RWPE1 (cell line): ENCODE data around the gene CDH12.
"Not testable (repeated sequence)": the region's sequence is repeated elsewhere in the genome, so short reads cannot be mapped to it uniquely, and the experiment has no call there.

ENCODE experiments used
- CTCF ChIA-PET: fragments of 350-600 bp; sonication (Branson Sonifier 250); formaldehyde crosslinking; extraction: SDS; loops from one replicate; lab custom pipeline; 2021; lab: Yijun Ruan, JAX
- POLR2A ChIA-PET: fragments of 400-600 bp; formaldehyde crosslinking; extraction: SDS; loops from one replicate; lab custom pipeline; 2020; ENCODE audit warnings: antibody characterized with exemption; ENCODE audit not compliant: low non-redundant PET; lab: Yijun Ruan, JAX
- DNase-seq: peaks from one replicate; pipeline ENCODE4 v3.0.0; 2012; ENCODE audit warnings: low spot score
- H3K27ac ChIP-seq: fragments of 450-650 bp; 2 replicates; pipeline ENCODE4 v1.5.1; 2017
- TF ChIP-seq, protein P1 (sequence below): fragments of 450-650 bp; conservative IDR thresholded peaks from 2 replicates; pipeline ENCODE4 v1.5.1; 2017; ENCODE audit warnings: low read depth, mild to moderate bottlenecking

The CDH12 gene

DNA sequence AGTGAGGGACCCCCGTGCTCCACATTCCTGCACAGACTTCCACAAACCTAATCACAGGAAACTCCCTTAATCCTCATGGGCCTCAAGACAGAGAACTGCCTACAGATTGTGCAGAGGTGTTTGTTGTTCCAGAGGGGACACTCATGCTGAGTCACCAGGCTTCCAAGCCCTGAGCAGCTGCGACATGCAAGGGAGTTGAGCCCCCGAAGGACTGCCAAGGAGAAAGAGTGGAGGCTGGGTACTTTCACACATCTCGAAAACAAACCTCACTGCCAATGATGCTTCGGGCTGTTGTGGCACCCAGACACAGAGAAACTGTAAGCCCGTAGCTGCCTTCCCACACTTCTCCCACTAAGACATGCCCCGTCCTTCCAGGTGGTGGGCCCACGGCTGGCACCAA is 480.8 kb downstream of the CDH12 start:
- TF ChIP-seq, protein P1, sequence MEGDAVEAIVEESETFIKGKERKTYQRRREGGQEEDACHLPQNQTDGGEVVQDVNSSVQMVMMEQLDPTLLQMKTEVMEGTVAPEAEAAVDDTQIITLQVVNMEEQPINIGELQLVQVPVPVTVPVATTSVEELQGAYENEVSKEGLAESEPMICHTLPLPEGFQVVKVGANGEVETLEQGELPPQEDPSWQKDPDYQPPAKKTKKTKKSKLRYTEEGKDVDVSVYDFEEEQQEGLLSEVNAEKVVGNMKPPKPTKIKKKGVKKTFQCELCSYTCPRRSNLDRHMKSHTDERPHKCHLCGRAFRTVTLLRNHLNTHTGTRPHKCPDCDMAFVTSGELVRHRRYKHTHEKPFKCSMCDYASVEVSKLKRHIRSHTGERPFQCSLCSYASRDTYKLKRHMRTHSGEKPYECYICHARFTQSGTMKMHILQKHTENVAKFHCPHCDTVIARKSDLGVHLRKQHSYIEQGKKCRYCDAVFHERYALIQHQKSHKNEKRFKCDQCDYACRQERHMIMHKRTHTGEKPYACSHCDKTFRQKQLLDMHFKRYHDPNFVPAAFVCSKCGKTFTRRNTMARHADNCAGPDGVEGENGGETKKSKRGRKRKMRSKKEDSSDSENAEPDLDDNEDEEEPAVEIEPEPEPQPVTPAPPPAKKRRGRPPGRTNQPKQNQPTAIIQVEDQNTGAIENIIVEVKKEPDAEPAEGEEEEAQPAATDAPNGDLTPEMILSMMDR: no peak
- DNase-seq: peak; percentile 8
- no peak overlapping the region for H3K27ac ChIP-seq
- POLR2A ChIA-PET: no interaction called here
- CTCF ChIA-PET: interaction anchor here (0.7 kb wide), 1 partner anchor 144 kb away, joined by 3 read pairs; no protein-coding TSS in a partner anchor

GRCh38 chr5:22354956-22355355 is 498.2 kb downstream of the CDH12 start:
- TF ChIP-seq, protein P1: no peak
- POLR2A ChIA-PET: no interaction called here
- no peak overlapping the region for H3K27ac ChIP-seq
- CTCF ChIA-PET: no interaction called here
- no peak for DNase-seq

GRCh38 chr5:22352493-22352892 is 500.7 kb downstream of the CDH12 start:
- H3K27ac ChIP-seq: no peak overlapping the region
- no peak for DNase-seq
- TF ChIP-seq, protein P1: no peak
- POLR2A ChIA-PET: no interaction called here
- CTCF ChIA-PET: no interaction called here

GRCh38 chr5:22351178-22351577 is 502.0 kb downstream of the CDH12 start:
- H3K27ac ChIP-seq: no peak overlapping the region
- no peak for DNase-seq
- TF ChIP-seq, protein P1: no peak
- POLR2A ChIA-PET: no interaction called here
- CTCF ChIA-PET: no interaction called here

DNA sequence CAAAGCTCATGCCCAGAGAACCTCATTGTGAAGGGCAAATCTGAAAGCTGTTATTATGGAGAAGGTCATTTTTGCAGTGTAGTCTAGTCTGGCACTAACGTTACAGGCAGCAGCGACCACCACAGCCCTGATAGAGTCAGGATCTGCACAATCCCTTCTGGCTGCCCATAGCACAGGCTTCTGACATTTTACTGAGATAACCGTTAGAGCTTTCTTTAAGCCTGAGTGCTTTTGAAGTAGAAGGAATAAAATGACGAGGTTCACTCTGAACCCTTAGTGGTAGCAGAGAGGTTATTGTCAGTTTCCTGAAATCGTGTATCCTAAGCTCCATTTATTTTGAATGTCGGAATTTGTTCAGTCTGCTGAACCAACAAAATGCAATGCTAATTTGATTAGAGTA is 505.1 kb downstream of the CDH12 start:
- ChIA-PET POLR2A (no interaction called here), CTCF (no interaction called here)

DNA sequence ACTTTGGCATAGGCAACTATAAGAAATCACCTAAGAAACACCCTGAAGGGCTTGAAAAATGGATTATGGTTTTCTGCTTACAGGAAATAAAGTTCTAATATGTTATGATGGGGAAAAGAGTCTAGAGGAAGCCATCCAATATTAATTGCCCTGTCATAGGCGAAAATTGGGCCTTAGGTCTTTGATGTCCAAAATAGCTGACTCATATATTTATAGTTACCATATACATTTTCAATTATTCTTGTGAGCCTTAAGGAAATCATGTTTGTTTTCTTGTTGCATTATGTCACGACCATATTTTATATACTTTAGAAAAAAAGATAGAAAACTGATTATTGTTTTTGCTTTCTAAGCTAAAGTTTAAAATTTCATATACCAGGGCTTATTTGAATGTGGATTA is 509.1 kb downstream of the CDH12 start:
- DNase-seq: no peak
- ChIA-PET CTCF (no interaction called here), POLR2A (no interaction called here)
- TF ChIP-seq, protein P1: no peak
- no peak overlapping the region for H3K27ac ChIP-seq

More for the DNA sequence above, 505.1 kb downstream of the CDH12 start:
- TF ChIP-seq, protein P1: no peak
- no peak overlapping the region for H3K27ac ChIP-seq
- no peak for DNase-seq

DNA sequence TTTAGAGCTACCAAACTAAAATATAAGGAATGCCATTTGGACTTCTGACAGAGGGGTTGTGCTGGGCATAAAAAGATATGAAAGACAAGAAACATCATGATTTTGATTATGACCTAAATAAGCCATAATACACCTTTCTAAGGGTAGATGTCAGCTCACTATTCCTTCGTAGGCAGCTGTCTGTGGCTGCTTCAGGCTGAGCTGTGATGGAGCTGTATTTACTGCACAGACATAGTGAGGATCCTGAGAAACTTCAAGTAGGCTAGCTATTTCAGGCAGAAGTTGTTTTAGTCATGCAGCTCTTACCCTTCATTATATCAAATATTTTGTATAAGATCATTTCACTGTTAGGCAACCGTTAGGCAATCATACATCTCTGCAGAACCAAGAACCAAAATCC is 511.7 kb downstream of the CDH12 start:
- POLR2A ChIA-PET: no interaction called here
- CTCF ChIA-PET: no interaction called here
- no peak overlapping the region for H3K27ac ChIP-seq
- TF ChIP-seq, protein P1: no peak
- DNase-seq: no peak

- POLR2A ChIA-PET, H3K27ac ChIP-seq, DNase-seq, CTCF ChIA-PET: not testable (repeated sequence)
Observed at GRCh38 chr5:22332949-22333348, 520.2 kb downstream of the CDH12 start.
